ENCODE data around the gene PARD6G. TPM values are rescaled to one million over a fixed set of nuclear protein-coding genes. Genes with fewer than 3 reads are reported as not detected.

PARD6G gene
- polyA plus RNA-seq, 1 of the 3 experiments (the other 2 are of a cell fraction) = 4.3 TPM

DNA sequence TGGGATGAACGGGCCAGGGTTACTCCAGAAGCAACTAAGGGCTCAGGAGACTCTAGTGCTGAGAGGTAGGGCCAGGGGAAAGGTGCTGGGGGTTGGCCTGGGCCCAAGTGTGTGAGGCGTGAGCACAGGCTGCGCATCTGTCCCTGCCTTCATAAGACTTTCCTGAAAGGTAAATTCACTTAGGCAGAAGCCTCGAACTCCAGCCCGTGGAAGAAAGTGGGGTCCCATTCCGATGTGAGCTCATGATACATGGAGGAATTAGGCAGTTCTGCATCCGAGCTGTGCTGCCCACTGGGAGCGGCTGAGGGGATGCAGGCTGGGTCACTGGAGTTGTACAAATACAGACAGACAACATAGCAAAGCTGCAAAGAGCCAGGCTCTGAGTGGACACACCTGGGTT, 16.2 kb downstream of the PARD6G start:
- H3K4me2 ChIP-seq = no peak overlapping the region
- CTCF ChIA-PET = interaction anchor here (0.9 to 1.0 kb wide), 2 partner anchors 74 to 75 kb away, joined by 3 read pairs; no protein-coding TSS in a partner anchor
- DNase-seq = no peak
- no peaks in the 10 kb centered on the region for H4K20me1 ChIP-seq (ENCODE audit: insufficient read depth)
- no peak overlapping the region for H3K27ac ChIP-seq (ENCODE audit: low read depth in 2 of 2, low read length in 1 of 2)
- no peaks in the 10 kb centered on the region for H3K36me3 ChIP-seq (replicated peaks in 1 of 2; ENCODE audit: control insufficient read depth in 1 of 2, insufficient read depth in 2 of 2, low read length in 1 of 2)
- TF ChIP-seq, protein P1, sequence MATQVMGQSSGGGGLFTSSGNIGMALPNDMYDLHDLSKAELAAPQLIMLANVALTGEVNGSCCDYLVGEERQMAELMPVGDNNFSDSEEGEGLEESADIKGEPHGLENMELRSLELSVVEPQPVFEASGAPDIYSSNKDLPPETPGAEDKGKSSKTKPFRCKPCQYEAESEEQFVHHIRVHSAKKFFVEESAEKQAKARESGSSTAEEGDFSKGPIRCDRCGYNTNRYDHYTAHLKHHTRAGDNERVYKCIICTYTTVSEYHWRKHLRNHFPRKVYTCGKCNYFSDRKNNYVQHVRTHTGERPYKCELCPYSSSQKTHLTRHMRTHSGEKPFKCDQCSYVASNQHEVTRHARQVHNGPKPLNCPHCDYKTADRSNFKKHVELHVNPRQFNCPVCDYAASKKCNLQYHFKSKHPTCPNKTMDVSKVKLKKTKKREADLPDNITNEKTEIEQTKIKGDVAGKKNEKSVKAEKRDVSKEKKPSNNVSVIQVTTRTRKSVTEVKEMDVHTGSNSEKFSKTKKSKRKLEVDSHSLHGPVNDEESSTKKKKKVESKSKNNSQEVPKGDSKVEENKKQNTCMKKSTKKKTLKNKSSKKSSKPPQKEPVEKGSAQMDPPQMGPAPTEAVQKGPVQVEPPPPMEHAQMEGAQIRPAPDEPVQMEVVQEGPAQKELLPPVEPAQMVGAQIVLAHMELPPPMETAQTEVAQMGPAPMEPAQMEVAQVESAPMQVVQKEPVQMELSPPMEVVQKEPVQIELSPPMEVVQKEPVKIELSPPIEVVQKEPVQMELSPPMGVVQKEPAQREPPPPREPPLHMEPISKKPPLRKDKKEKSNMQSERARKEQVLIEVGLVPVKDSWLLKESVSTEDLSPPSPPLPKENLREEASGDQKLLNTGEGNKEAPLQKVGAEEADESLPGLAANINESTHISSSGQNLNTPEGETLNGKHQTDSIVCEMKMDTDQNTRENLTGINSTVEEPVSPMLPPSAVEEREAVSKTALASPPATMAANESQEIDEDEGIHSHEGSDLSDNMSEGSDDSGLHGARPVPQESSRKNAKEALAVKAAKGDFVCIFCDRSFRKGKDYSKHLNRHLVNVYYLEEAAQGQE (IDR thresholded peaks at IDR 0.05; ENCODE audit: low read depth, low read length) = no peak
- no peak for TF ChIP-seq TCF12 (IDR thresholded peaks at IDR 0.05)
- TF ChIP-seq GATA2 (CRISPR knock-in tag; IDR thresholded peaks at IDR 0.05) = no peak
- TF ChIP-seq RAD21 (IDR thresholded peaks at IDR 0.05; ENCODE audit: low read length) = no peak
- TF ChIP-seq RCOR1 (IDR thresholded peaks at IDR 0.05; ENCODE audit: low read length) = no peak
- no peak for TF ChIP-seq EP300 (IDR thresholded peaks at IDR 0.05; ENCODE audit: borderline replicate concordance in 1 of 2, low read depth in 1 of 2, low read length in 1 of 2)
- no peak for TF ChIP-seq JUND (IDR thresholded peaks at IDR 0.05)
- no peak for TF ChIP-seq MXI1 (IDR thresholded peaks at IDR 0.05; ENCODE audit: low read depth, low read length)
- TF ChIP-seq, protein P2, sequence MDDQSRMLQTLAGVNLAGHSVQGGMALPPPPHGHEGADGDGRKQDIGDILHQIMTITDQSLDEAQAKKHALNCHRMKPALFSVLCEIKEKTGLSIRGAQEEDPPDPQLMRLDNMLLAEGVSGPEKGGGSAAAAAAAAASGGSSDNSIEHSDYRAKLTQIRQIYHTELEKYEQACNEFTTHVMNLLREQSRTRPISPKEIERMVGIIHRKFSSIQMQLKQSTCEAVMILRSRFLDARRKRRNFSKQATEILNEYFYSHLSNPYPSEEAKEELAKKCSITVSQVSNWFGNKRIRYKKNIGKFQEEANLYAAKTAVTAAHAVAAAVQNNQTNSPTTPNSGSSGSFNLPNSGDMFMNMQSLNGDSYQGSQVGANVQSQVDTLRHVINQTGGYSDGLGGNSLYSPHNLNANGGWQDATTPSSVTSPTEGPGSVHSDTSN (IDR thresholded peaks at IDR 0.05) = no peak
- TF ChIP-seq NRF1 (IDR thresholded peaks at IDR 0.05; ENCODE audit: low read depth, low read length) = no peak
- TF ChIP-seq, protein P3, sequence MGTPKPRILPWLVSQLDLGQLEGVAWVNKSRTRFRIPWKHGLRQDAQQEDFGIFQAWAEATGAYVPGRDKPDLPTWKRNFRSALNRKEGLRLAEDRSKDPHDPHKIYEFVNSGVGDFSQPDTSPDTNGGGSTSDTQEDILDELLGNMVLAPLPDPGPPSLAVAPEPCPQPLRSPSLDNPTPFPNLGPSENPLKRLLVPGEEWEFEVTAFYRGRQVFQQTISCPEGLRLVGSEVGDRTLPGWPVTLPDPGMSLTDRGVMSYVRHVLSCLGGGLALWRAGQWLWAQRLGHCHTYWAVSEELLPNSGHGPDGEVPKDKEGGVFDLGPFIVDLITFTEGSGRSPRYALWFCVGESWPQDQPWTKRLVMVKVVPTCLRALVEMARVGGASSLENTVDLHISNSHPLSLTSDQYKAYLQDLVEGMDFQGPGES (IDR thresholded peaks at IDR 0.05; ENCODE audit: low read depth, low read length) = no peak
- TF ChIP-seq FOXJ3 (CRISPR knock-in tag; IDR thresholded peaks at IDR 0.05) = no peak
- TF ChIP-seq SMC3 (IDR thresholded peaks at IDR 0.05; ENCODE audit: low read depth, low read length) = no peak
- no peak for TF ChIP-seq POLR2AphosphoS5 (IDR thresholded peaks at IDR 0.05; ENCODE audit: low read depth, low read length)
- TF ChIP-seq, protein P4, sequence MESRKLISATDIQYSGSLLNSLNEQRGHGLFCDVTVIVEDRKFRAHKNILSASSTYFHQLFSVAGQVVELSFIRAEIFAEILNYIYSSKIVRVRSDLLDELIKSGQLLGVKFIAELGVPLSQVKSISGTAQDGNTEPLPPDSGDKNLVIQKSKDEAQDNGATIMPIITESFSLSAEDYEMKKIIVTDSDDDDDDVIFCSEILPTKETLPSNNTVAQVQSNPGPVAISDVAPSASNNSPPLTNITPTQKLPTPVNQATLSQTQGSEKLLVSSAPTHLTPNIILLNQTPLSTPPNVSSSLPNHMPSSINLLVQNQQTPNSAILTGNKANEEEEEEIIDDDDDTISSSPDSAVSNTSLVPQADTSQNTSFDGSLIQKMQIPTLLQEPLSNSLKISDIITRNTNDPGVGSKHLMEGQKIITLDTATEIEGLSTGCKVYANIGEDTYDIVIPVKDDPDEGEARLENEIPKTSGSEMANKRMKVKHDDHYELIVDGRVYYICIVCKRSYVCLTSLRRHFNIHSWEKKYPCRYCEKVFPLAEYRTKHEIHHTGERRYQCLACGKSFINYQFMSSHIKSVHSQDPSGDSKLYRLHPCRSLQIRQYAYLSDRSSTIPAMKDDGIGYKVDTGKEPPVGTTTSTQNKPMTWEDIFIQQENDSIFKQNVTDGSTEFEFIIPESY (IDR thresholded peaks at IDR 0.05; ENCODE audit: borderline replicate concordance, low read depth) = no peak
- TF ChIP-seq SIN3A (IDR thresholded peaks at IDR 0.05; ENCODE audit: borderline replicate concordance, low read depth, low read length) = no peak
- TF ChIP-seq TAF1 (IDR thresholded peaks at IDR 0.05; ENCODE audit: borderline replicate concordance, low read depth, low read length) = no peak
- H3K9me3 ChIP-seq = no peaks in the 10 kb centered on the region
- H3K9me2 ChIP-seq = no peaks in the 10 kb centered on the region
- 88% methylated on average over 8 of the region's 8 CpGs for WGBS (ENCODE audit: low lambda C conversion rate)
- H2AFZ ChIP-seq (ENCODE audit: low read depth) = no peak overlapping the region
- no peaks in the 10 kb centered on the region for H3F3A ChIP-seq (replicated peaks; ENCODE audit: insufficient read depth)
- POLR2A ChIA-PET = no interaction called here
- H3K27me3 ChIP-seq (ENCODE audit: insufficient read depth) = no peaks in the 10 kb centered on the region
- no peaks in the 10 kb centered on the region for H3K79me2 ChIP-seq (ENCODE audit: insufficient read depth)
- H3K4me3 ChIP-seq (ENCODE audit: low read depth in 2 of 2, low read length in 1 of 2) = no peak overlapping the region
- no peak overlapping the region for H3K9ac ChIP-seq
- no peaks in the 10 kb centered on the region; a peak in 1 of 4 replicates for H3K4me1 ChIP-seq (ENCODE audit: control insufficient read depth in 1 of 2, insufficient read depth in 2 of 2, low read depth in 1 of 2, low read length in 1 of 2)

Measured in SK-N-SH (cell line).